ENCODE data around the gene CCDC197.

Gene CCDC197

GRCh38 chr14:94026173-94026888 lies 29.2 kb downstream of the CCDC197 start, which contains the start of gene OTUB2:
OTUB2 (plus strand) TSS chr14:94026340; CDS start chr14:94026538, 198 bp downstream.
- peak; percentile 97 for DNase-seq (ENCODE audit: low spot score)

GRCh38 chr14:94026889-94027469 lies 29.9 kb downstream of the CCDC197 start:
- no peak for DNase-seq (ENCODE audit: low spot score)

GRCh38 chr14:94027566-94028449 lies 30.7 kb downstream of the CCDC197 start:
- no peak for DNase-seq (ENCODE audit: low spot score)

GRCh38 chr14:94028450-94028826 lies 31.3 kb downstream of the CCDC197 start:
- peak; percentile 47 for DNase-seq (ENCODE audit: low spot score)

GRCh38 chr14:94029265-94029664 lies 32.2 kb downstream of the CCDC197 start:
- DNase-seq (ENCODE audit: low spot score), result no peak

- DNase-seq (ENCODE audit: low spot score), result no peak
Observed at GRCh38 chr14:94029671-94030203, 32.6 kb downstream of the CCDC197 start.

- no peak for DNase-seq (ENCODE audit: low spot score)
Observed at GRCh38 chr14:94030571-94030970, 33.5 kb downstream of the CCDC197 start.

- no peak for DNase-seq (ENCODE audit: low spot score)
Observed at GRCh38 chr14:94031161-94031882, 34.2 kb downstream of the CCDC197 start.

- no peak for DNase-seq (ENCODE audit: low spot score)
Observed at GRCh38 chr14:94031883-94032279, 34.8 kb downstream of the CCDC197 start.

- DNase-seq (ENCODE audit: low spot score), result no peak
Observed at GRCh38 chr14:94034886-94035285, 37.8 kb downstream of the CCDC197 start.

GRCh38 chr14:94036313-94037167 lies 39.4 kb downstream of the CCDC197 start:
- DNase-seq (ENCODE audit: low spot score), result peak; percentile 68

GRCh38 chr14:94037954-94038353 lies 40.9 kb downstream of the CCDC197 start:
- DNase-seq (ENCODE audit: low spot score), result no peak

- no peak for DNase-seq (ENCODE audit: low spot score)
Observed at GRCh38 chr14:94038510-94038909, 41.4 kb downstream of the CCDC197 start.

GRCh38 chr14:94038921-94039629 lies 42.0 kb downstream of the CCDC197 start:
- no peak for DNase-seq (ENCODE audit: low spot score)

- DNase-seq (ENCODE audit: low spot score), result no peak
Observed at GRCh38 chr14:94040247-94040646, 43.1 kb downstream of the CCDC197 start.

- DNase-seq (ENCODE audit: low spot score), result no peak
Observed at GRCh38 chr14:94040796-94041195, 43.7 kb downstream of the CCDC197 start.

- DNase-seq (ENCODE audit: low spot score), result no peak
Observed at GRCh38 chr14:94041551-94042346, 44.6 kb downstream of the CCDC197 start.

GRCh38 chr14:94042433-94043091 lies 45.5 kb downstream of the CCDC197 start:
- no peak for DNase-seq (ENCODE audit: low spot score)

All from CD4-positive, alpha-beta T cell treated with Interleukin-6 at 100 ng/mL for 8 hours (primary cell).